Choroid plexus epithelial cell (primary cell): ENCODE results near the gene FGFR2.

Experiments used
- DNase-seq: peaks from one replicate; pipeline ENCODE4 v3.0.0-alpha.2; 2010; ENCODE audit warnings: low read depth
- H3K4me3 ChIP-seq: 2 replicates; pipeline ENCODE4 v1.5.1; 2011; ENCODE audit warnings: low read depth, mild to moderate bottlenecking, control low read depth, low read length, moderate library complexity
- CTCF ChIP-seq: conservative IDR thresholded peaks from 2 replicates; pipeline ENCODE4 v1.5.1; 2011; ENCODE audit warnings: low read depth, mild to moderate bottlenecking, control low read depth, inconsistent platforms, low read length, moderate library complexity

The FGFR2 gene

GRCh38 chr10:121453160-121453559 lies 145.1 kb downstream of the FGFR2 start:
- H3K4me3 ChIP-seq, result no peak overlapping the region
- no peak for DNase-seq
- no peak for TF ChIP-seq CTCF

GRCh38 chr10:121452581-121452980 lies 145.7 kb downstream of the FGFR2 start:
- no peak overlapping the region for H3K4me3 ChIP-seq
- DNase-seq, result no peak
- TF ChIP-seq CTCF, result no peak

GRCh38 chr10:121450247-121450646 lies 148.0 kb downstream of the FGFR2 start:
- no peak for DNase-seq
- no peak overlapping the region for H3K4me3 ChIP-seq
- no peak for TF ChIP-seq CTCF

- no peak for TF ChIP-seq CTCF
- H3K4me3 ChIP-seq, result no peak overlapping the region
- no peak for DNase-seq
These were observed 148.7 kb downstream of the FGFR2 start for GRCh38 chr10:121449482-121449924.

GRCh38 chr10:121448766-121449421 lies 149.3 kb downstream of the FGFR2 start:
- no peak for DNase-seq
- no peak overlapping the region for H3K4me3 ChIP-seq
- TF ChIP-seq CTCF, result no peak

GRCh38 chr10:121444520-121445165 lies 153.6 kb downstream of the FGFR2 start:
- DNase-seq, result no peak
- no peak for TF ChIP-seq CTCF
- no peak overlapping the region for H3K4me3 ChIP-seq
